GM23248 (cell line): ENCODE measurements around the gene CLCF1.

Experiments used
- EZH2 ChIP-seq: fragments of 200-600 bp; sonication (generic); IDR thresholded peaks from 2 replicates; pipeline ENCODE4 v1.6.1; 2018; ENCODE audit warnings: antibody characterized with exemption, mild to moderate bottlenecking; ENCODE audit not compliant: insufficient read depth, poor library complexity, severe bottlenecking
- EZH2phosphoT487 ChIP-seq: fragments of 200-600 bp; sonication (generic); IDR thresholded peaks from 2 replicates; pipeline ENCODE4 v1.6.1; 2018; ENCODE audit warnings: antibody characterized with exemption, moderate library complexity, mild to moderate bottlenecking, low read depth; ENCODE audit not compliant: insufficient read depth

DNA sequence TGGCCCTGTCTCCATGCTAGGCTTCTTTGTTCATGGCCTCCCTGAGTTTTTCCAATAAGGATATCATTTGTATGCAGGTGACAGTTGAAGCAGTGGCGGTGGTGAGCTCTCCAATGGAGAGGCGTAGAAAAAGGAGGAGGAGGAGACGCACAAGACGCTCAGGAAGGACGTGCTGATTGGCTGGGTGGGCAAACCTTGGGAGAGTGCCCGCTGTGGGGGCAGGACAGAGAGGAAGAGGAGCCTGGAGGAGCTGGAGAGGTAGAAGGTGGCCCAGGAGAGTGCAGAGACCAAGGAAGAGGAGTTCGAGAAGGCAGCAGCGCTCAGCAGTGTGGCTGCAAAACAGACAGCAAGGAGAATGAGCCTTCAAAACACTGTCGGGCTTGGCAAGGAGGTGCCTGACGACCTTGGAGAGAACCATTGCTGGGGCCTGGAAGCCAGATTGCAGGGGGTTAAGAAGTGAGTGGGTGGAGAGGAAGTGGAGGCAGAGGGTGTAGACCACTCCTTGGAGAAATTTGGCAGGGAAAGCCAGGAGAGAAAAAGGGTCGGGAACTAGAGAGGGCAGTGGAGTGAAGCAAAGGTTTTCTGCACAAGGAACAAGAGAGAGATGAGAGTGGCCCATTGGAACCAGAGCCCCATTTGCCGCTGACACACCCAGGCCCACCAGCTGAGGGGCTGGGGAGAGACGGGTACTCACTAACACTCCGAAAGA is 7.5 kb downstream of the CLCF1 start:
- TF ChIP-seq EZH2phosphoT487 = no peak
- no peak for TF ChIP-seq EZH2
